Karpas-422 (cell line): Measurements from ENCODE around the gene BLNK. TPM values are rescaled to one million over a fixed set of nuclear protein-coding genes. Genes with fewer than 3 reads are reported as not detected.

Experiments
- DNase-seq: peaks from one replicate; pipeline ENCODE4 v3.0.0-alpha.2; 2015
- H2AFZ ChIP-seq: fragments of 200-600 bp; sonication (generic); 2 replicates; pipeline ENCODE4 v1.6.1; 2014; ENCODE audit warnings: antibody characterized with exemption, low read length, mixed read lengths
- H3K27ac ChIP-seq: fragments of 200-600 bp; sonication (generic); 2 replicates; pipeline ENCODE4 v1.5.1; 2014; ENCODE audit warnings: mild to moderate bottlenecking, low read length, moderate library complexity
- H3K27me3 ChIP-seq: fragments of 200-600 bp; sonication (generic); 2 replicates; pipeline ENCODE4 v1.6.1; 2014; ENCODE audit warnings: low read length, mixed read lengths
- H3K36me3 ChIP-seq: fragments of 200-600 bp; sonication (generic); 2 replicates; pipeline ENCODE4 v1.6.1; 2014; ENCODE audit warnings: low read length, mixed read lengths; ENCODE audit not compliant: insufficient read depth
- H3K4me1 ChIP-seq: fragments of 200-600 bp; sonication (generic); 2 replicates; pipeline ENCODE4 v1.6.1; 2014; ENCODE audit warnings: mild to moderate bottlenecking, low read length, mixed read lengths
- H3K4me2 ChIP-seq: fragments of 200-600 bp; sonication (generic); 2 replicates; pipeline ENCODE4 v1.6.1; 2014; ENCODE audit warnings: low read length, low read depth, mild to moderate bottlenecking; ENCODE audit not compliant: poor library complexity, severe bottlenecking
- H3K4me3 ChIP-seq: fragments of 200-600 bp; sonication (generic); 2 replicates; pipeline ENCODE4 v1.5.1; 2014; ENCODE audit warnings: mild to moderate bottlenecking, antibody characterized with exemption, low read length, mixed read lengths
- H3K79me2 ChIP-seq: fragments of 200-600 bp; sonication (generic); 2 replicates; pipeline ENCODE4 v1.6.1; 2014; ENCODE audit warnings: mild to moderate bottlenecking, low read length, mixed read lengths
- H3K9ac ChIP-seq: fragments of 200-600 bp; sonication (generic); 2 replicates; pipeline ENCODE4 v1.6.0; 2014; ENCODE audit warnings: low read length
- H3K9me2 ChIP-seq: fragments of 200-600 bp; sonication (generic), shearing (Covaris generic); replicated peaks from 2 replicates; pipeline ENCODE4 v1.6.0; 2014; ENCODE audit warnings: mild to moderate bottlenecking, low read length, moderate library complexity; ENCODE audit not compliant: insufficient read depth
- H3K9me3 ChIP-seq: fragments of 300-700, 200-600 bp; sonication (generic); 2 replicates; pipeline ENCODE4 v1.6.1; 2014; ENCODE audit warnings: low read length, mixed read lengths
- H4K20me1 ChIP-seq: fragments of 200-600 bp; sonication (generic); 2 replicates; pipeline ENCODE4 v1.6.1; 2014; ENCODE audit warnings: mild to moderate bottlenecking, antibody characterized with exemption, low read length, low read depth; ENCODE audit not compliant: insufficient read depth
- total RNA-seq: library from RNA; depleted of rRNA; stranded (reverse); fragments of >200 nt; shearing (Covaris generic); gene quantifications from 2 replicates; pipeline ENCODE4 v1.2.3, GENCODE V29; 2014; ENCODE audit warnings: low replicate concordance

The BLNK gene
- total RNA-seq, 1 experiment from 2014 or later, result 99.1 TPM

DNA sequence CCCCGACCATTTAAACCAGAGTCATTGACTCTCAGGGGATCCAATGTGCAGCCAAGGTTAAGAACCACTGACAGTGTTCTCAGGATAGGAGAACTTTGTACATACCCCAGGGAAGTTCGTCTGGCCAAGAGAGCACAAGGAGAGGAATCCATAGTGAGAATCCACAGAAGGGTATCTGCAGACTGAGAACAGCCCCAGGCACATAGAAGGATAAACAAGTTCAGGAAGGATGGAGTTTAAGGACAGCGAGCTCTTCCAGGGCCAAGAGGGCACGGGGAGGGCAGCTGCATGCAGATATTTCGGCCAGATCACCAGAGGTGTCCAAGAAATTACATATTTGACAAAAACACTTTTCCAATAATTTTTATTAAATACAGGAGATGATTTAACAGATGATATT, 16.4 kb downstream of the BLNK start:
- H3K4me2 ChIP-seq, result no peak overlapping the region
- H3K4me1 ChIP-seq, result peaks cover 37% of the 10 kb centered on the region
- no peak overlapping the region for H2AFZ ChIP-seq
- no peak for DNase-seq
- H3K9me3 ChIP-seq, result no peaks in the 10 kb centered on the region
- H3K9ac ChIP-seq, result no peak overlapping the region
- H4K20me1 ChIP-seq, result peaks cover 4% of the 10 kb centered on the region; the same call in 1 of the 2 replicates
- no peaks in the 10 kb centered on the region for H3K9me2 ChIP-seq
- no peaks in the 10 kb centered on the region for H3K27me3 ChIP-seq
- H3K27ac ChIP-seq, result no peak overlapping the region
- H3K36me3 ChIP-seq, result peaks cover 10% of the 10 kb centered on the region; the same call in 1 of the 2 replicates
- peaks cover 75% of the 10 kb centered on the region for H3K79me2 ChIP-seq
- H3K4me3 ChIP-seq, result no peak overlapping the region

DNA sequence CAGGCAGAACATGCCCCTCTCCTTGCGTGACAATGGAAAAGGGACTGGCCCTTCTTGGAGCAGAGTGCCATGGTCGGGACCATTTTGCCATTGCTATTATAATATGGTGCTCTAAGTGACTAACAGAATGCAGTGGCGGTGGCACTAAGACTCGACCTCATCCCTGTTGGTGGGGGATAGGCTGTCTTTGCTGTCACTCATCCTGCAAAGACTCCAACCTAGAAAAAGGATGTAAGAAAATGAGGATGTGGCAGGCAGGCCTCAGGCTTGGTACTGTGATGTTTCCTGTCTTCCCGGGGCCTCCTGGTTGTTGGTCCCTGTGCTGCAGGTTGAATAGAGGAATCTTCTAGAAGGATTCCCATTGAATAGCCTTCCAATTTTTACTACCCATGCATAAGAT, 18.6 kb downstream of the BLNK start:
- Histone ChIP-seq H3K36me3 (peaks cover 10% of the 10 kb centered on the region; the same call in 1 of the 2 replicates), H3K9ac (no peak overlapping the region), H3K4me1 (peaks cover 16% of the 10 kb centered on the region), H3K27ac (peak overlapping the region; percentile 34; the same call in 1 of the 2 replicates), H2AFZ (no peak overlapping the region), H3K4me3 (no peak overlapping the region), H3K9me2 (no peaks in the 10 kb centered on the region), H3K4me2 (no peak overlapping the region), H3K79me2 (peaks cover 75% of the 10 kb centered on the region), H3K27me3 (no peaks in the 10 kb centered on the region), H3K9me3 (no peaks in the 10 kb centered on the region), H4K20me1 (no peaks in the 10 kb centered on the region)
- DNase-seq, result no peak

DNA sequence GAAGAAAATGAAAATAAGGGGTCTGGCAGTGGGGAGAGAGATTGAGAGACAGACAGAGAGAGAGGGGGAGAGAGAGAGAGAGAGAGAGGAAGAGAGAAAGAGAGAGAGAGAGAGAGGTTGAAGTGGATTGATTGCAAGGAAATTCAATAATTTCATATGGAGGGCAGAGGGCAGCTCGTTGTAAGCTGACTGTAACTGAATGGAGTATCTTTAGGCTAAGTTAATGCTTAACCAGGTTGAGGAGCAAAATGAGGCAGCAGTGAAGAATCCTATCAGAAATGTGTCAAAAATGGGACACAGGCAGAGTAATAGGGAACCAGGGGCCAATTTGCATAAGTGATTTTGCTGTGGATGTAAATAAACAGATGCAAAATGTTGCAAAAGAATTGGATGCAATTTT, 21.0 kb downstream of the BLNK start:
- Histone ChIP-seq H3K36me3 (peaks cover 22% of the 10 kb centered on the region), H3K27ac (peak overlapping the region; percentile 49; the same call in 1 of the 2 replicates), H3K9ac (no peak overlapping the region), H3K9me3 (no peaks in the 10 kb centered on the region), H3K27me3 (no peaks in the 10 kb centered on the region), H3K4me2 (no peak overlapping the region), H3K79me2 (peaks cover 74% of the 10 kb centered on the region), H3K9me2 (no peaks in the 10 kb centered on the region), H2AFZ (no peak overlapping the region), H3K4me3 (no peak overlapping the region), H3K4me1 (peaks cover 21% of the 10 kb centered on the region), H4K20me1 (no peaks in the 10 kb centered on the region)
- no peak for DNase-seq

DNA sequence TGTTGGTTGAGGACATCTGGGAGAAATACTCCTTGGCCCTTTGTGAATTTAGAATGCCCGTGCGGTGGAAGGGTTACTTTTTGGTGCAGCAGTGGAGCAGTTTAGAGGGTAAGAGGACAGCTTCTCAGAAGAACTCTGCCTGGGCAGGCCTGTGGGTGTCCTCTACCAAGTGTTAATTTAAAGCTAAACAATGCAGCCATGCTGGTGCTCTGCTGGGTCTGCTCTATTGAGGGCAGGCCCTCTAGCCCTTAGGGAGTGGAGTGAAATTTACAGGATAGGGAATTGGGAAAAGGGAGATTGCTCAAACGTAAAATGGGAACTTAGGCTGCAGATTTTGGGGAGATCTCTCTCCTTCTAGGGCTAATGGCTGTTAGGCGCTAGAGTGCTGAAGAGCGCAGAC, 22.1 kb downstream of the BLNK start:
- Histone ChIP-seq H3K27me3 (no peaks in the 10 kb centered on the region), H3K36me3 (peaks cover 31% of the 10 kb centered on the region), H3K9me3 (no peaks in the 10 kb centered on the region), H3K9me2 (no peaks in the 10 kb centered on the region), H4K20me1 (no peaks in the 10 kb centered on the region), H3K4me1 (peaks cover 32% of the 10 kb centered on the region), H3K4me3 (no peak overlapping the region), H3K79me2 (peaks cover 78% of the 10 kb centered on the region), H3K4me2 (no peak overlapping the region), H3K27ac (no peak overlapping the region), H3K9ac (no peak overlapping the region), H2AFZ (no peak overlapping the region)
- no peak for DNase-seq

DNA sequence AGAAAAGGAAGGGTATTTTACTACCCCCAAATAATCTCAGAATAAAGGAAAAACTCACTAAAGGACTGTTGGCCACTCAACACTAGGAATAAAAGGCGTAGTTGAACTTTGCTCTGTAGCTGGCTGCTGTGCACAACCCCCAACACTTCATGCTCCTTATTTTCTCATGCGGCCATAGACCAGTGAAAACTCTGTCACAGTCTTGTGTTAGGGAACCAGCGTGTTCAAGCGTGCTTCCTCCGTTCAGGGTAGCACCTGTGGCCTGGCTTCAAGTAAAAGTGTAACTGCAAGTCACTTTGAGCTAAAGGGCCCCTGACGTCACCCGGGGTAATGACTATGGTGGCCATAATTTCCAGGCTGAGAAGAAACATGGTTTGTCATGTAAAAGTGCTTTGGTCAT, 27.0 kb downstream of the BLNK start:
- Histone ChIP-seq H3K27ac (peak overlapping the region; percentile 82), H3K79me2 (peaks cover 87% of the 10 kb centered on the region), H3K4me1 (peaks cover 76% of the 10 kb centered on the region), H3K4me3 (no peak overlapping the region; the same call in 1 of the 2 replicates), H2AFZ (no peak overlapping the region), H3K9ac (0 out of 2 replicates have a peak overlapping the region, but pooled peaks have one; percentile 32), H3K4me2 (peak overlapping the region; percentile 33), H3K36me3 (peaks cover 41% of the 10 kb centered on the region), H3K9me3 (no peaks in the 10 kb centered on the region), H3K9me2 (no peaks in the 10 kb centered on the region), H4K20me1 (no peaks in the 10 kb centered on the region), H3K27me3 (no peaks in the 10 kb centered on the region)
- peak; percentile 74 for DNase-seq

DNA sequence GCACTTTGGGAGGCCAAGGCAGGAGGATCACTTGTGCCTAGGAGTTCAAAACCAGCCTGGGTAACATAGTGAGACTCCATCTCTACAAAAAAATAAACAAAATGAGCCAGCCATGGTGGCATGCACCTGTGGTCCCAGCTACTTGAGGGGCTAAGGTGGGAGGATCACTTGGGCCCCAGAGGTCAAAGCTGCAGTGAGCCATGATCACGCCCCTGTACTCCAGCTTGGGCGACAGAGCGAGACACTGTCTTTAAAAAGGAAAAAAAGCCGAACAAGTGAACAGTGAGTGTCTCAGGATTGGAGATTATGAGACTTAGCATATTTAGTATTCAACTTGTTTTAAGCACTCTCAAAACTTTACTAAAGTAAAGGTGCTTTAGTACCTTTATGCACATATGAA, 28.1 kb downstream of the BLNK start:
- no peak for DNase-seq
- Histone ChIP-seq H3K27me3 (no peaks in the 10 kb centered on the region), H3K9me3 (no peaks in the 10 kb centered on the region), H3K4me3 (no peak overlapping the region), H3K9ac (no peak overlapping the region), H3K36me3 (peaks cover 41% of the 10 kb centered on the region), H3K27ac (peak overlapping the region; percentile 82), H2AFZ (no peak overlapping the region), H3K4me1 (peaks cover 87% of the 10 kb centered on the region), H4K20me1 (0 out of 2 replicates have a peak, but pooled peaks cover 4% of the 10 kb centered on the region), H3K4me2 (no peak overlapping the region), H3K79me2 (peaks cover 87% of the 10 kb centered on the region), H3K9me2 (no peaks in the 10 kb centered on the region)

DNA sequence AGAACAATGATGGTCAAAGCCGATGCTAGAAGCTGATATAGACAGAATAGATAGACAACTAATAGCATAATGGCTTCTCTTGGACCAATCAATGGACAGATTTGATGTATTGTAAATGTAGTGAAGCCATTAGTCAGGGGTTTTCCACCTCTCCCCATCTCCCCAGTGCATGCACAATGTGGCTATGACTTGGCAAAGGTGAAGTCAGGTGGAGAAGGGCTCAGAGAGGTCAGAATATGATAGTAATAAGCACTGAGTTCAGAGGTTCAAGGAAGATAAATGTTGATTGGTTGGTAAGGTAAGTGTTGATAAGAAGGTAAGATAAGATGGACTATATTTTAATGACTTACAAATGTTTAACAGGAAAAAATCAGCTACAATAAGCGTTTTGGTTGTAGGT, 28.5 kb downstream of the BLNK start:
- Histone ChIP-seq H3K4me2 (no peak overlapping the region), H3K79me2 (peaks cover 87% of the 10 kb centered on the region), H3K27ac (peak overlapping the region; percentile 82)

DNA sequence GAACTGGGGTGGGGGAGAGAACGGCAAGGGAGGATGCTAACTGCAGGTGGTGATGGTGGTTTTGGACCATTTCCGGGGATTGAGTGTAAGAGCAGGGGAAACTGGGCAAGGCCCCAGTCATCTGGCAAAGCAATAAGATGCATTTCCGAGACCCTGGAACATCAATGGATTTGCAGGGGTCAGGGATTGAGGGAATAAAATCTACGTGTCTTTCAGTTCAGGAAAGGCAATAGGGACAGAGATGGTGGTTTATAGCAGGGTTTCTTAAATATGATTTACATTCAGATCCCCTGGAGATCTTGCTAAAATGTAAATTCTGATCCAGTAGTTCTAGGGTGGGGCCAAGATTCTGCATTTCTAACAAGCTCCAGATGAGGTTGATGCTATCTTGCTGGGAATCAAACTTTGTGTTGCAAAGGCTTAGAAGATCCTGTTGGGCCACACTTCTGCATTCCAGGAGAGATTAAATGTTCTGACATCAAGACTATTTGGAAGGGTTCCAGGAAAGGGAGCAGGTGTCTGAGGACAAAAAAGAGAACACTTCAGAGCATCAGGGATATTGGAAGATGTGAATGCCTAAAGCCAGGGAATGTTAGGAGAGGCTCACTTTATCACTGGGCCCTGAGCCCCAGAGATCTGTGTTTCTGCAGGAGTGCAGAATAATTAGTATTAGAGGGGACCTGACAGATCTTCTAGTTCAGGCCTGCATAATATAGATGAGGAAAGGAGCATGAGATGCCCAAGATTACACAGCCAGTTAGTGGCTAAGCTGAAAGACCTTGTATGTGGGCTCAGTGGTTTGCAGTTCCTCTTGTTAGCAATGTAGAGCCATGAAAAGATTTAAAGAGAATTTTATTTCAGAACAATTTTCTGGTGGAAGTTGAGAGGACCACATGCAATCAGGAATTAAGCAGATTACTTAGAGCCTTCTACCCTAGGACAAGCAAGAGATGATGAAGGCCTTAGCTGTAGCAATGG, 32.4 kb downstream of the BLNK start:
- peak overlapping the region; percentile 39 for H3K9ac ChIP-seq
- no peaks in the 10 kb centered on the region for H3K27me3 ChIP-seq
- peaks cover 11% of the 10 kb centered on the region for H3K36me3 ChIP-seq
- peak overlapping the region; percentile 82 for H3K27ac ChIP-seq
- no peaks in the 10 kb centered on the region for H3K9me2 ChIP-seq
- no peak for DNase-seq
- H4K20me1 ChIP-seq, result peaks cover 4% of the 10 kb centered on the region; the same call in 1 of the 2 replicates
- H3K4me1 ChIP-seq, result peaks cover 93% of the 10 kb centered on the region
- H3K9me3 ChIP-seq, result no peaks in the 10 kb centered on the region
- H2AFZ ChIP-seq, result no peak overlapping the region
- peak overlapping the region; percentile 45 for H3K4me2 ChIP-seq
- 0 out of 2 replicates have a peak overlapping the region, but pooled peaks have one; percentile 12 for H3K4me3 ChIP-seq
- H3K79me2 ChIP-seq, result peaks cover 87% of the 10 kb centered on the region

More for the DNA sequence above, 28.5 kb downstream of the BLNK start:
- no peak overlapping the region for H2AFZ ChIP-seq
- no peak overlapping the region for H3K4me3 ChIP-seq
- H4K20me1 ChIP-seq, result peaks cover 4% of the 10 kb centered on the region; the same call in 1 of the 2 replicates
- H3K4me1 ChIP-seq, result peaks cover 92% of the 10 kb centered on the region
- H3K36me3 ChIP-seq, result peaks cover 37% of the 10 kb centered on the region
- no peaks in the 10 kb centered on the region for H3K9me3 ChIP-seq
- H3K27me3 ChIP-seq, result no peaks in the 10 kb centered on the region
- H3K9me2 ChIP-seq, result no peaks in the 10 kb centered on the region
- no peak overlapping the region for H3K9ac ChIP-seq
- DNase-seq, result no peak
